Skin of body (tissue), 2 donors: ENCODE data around the gene TACC2. TPM values are rescaled to one million over a fixed set of nuclear protein-coding genes. Genes with fewer than 3 reads are reported as not detected.

Experiments
- DNase-seq: peaks from one replicate; lab custom pipeline; 2025; lab: John Stamatoyannopoulos, UW
- total RNA-seq: library from RNA; depleted of rRNA; stranded (reverse); fragments of >200 nt; gene quantifications from one replicate; pipeline ENCODE4 v1.2.3, GENCODE V29; 2014

The TACC2 gene
- total RNA-seq, 1 donor from 2014 or later, result 40.2 TPM

- DNase-seq, result no peak
Observed at GRCh38 chr10:122216047-122216446, 227.1 kb downstream of the TACC2 start.

- no peak for DNase-seq
Observed at GRCh38 chr10:122219340-122219739, 230.4 kb downstream of the TACC2 start.

- no peak for DNase-seq
Observed at GRCh38 chr10:122220736-122221135, 231.8 kb downstream of the TACC2 start.

GRCh38 chr10:122221958-122222357 is 233.0 kb downstream of the TACC2 start:
- DNase-seq, result no peak

- DNase-seq, result no peak
Observed at GRCh38 chr10:122222638-122223037, 233.7 kb downstream of the TACC2 start.

GRCh38 chr10:122224159-122224558 is 235.2 kb downstream of the TACC2 start:
- DNase-seq, result no peak

- DNase-seq, result no peak
Observed at GRCh38 chr10:122225330-122225729, 236.4 kb downstream of the TACC2 start.

- DNase-seq, result no peak
Observed at GRCh38 chr10:122227754-122228153, 238.8 kb downstream of the TACC2 start.

GRCh38 chr10:122229666-122230065 is 240.7 kb downstream of the TACC2 start:
- peak; percentile 37 for DNase-seq

GRCh38 chr10:122230222-122230621 is 241.3 kb downstream of the TACC2 start:
- DNase-seq, result no peak

GRCh38 chr10:122232769-122233168 is 243.8 kb downstream of the TACC2 start:
- DNase-seq, result peak; percentile 74

GRCh38 chr10:122233857-122234348 is 244.9 kb downstream of the TACC2 start:
- no peak for DNase-seq

- DNase-seq, result no peak
Observed at GRCh38 chr10:122234416-122234815, 245.5 kb downstream of the TACC2 start.

GRCh38 chr10:122236690-122237306 is 247.8 kb downstream of the TACC2 start:
- no peak for DNase-seq

- DNase-seq, result no peak
Observed at GRCh38 chr10:122237331-122237990, 248.5 kb downstream of the TACC2 start.

- peak; percentile 63 for DNase-seq
Observed at GRCh38 chr10:122239578-122240257, 250.8 kb downstream of the TACC2 start.

GRCh38 chr10:122240401-122240800 is 251.4 kb downstream of the TACC2 start:
- DNase-seq, result no peak

- no peak for DNase-seq
Observed at GRCh38 chr10:122241836-122242235, 252.9 kb downstream of the TACC2 start.

GRCh38 chr10:122243550-122243949 is 254.6 kb downstream of the TACC2 start:
- DNase-seq, result peak; percentile 95

GRCh38 chr10:122244001-122244975 is 255.3 kb downstream of the TACC2 start:
- DNase-seq, result peak; percentile 94

GRCh38 chr10:122245136-122245535 is 256.2 kb downstream of the TACC2 start:
- no peak for DNase-seq
